ENCODE data around the gene PPWD1.

GRCh38 chr5:65566505-65566904 is 3.4 kb downstream of the PPWD1 start:
- TF ChIP-seq CTCF (IDR thresholded peaks at IDR 0.05) (no peak), POLR2A (IDR thresholded peaks at IDR 0.05) (no peak)
